GM12878 (cell line): ENCODE measurements around the gene METRNL. TPM values are rescaled to one million over a fixed set of nuclear protein-coding genes. Genes with fewer than 3 reads are reported as not detected.

Experiments
- ATAC-seq: fragments of 200-7000 bp; cut with Tn5 transposase; 3 replicates; pipeline ENCODE4 v1.9.1; 2020; ENCODE audit warnings: mild to moderate bottlenecking, moderate library complexity
- BruUV-seq: library from RNA; stranded (reverse); fragments of 400-500 nt; replicated peaks from 2 replicates; lab custom pipeline; 2021; lab: Mats Ljungman, UMichigan
- CTCF ChIA-PET: fragments of 300-600 bp; sonication (Branson Sonifier 250); formaldehyde crosslinking; extraction: SDS; loops from one replicate; lab custom pipeline; 2021; ENCODE audit warnings: inconsistent platforms; lab: Yijun Ruan, JAX
- POLR2A ChIA-PET: fragments of 350-600 bp; formaldehyde crosslinking; extraction: SDS; loops from one replicate; lab custom pipeline; 2021; ENCODE audit warnings: inconsistent platforms; lab: Charles Lee
- RAD21 ChIA-PET: fragments of 300-600 bp; sonication (Branson Sonifier 250); formaldehyde crosslinking; loops from one replicate; lab custom pipeline; 2023; ENCODE audit warnings: antibody characterized with exemption; ENCODE audit not compliant: unreplicated experiment; lab: Charles Lee
- SMC1A ChIA-PET: fragments of 300-600 bp; sonication (Branson Sonifier 250); formaldehyde crosslinking; loops from one replicate; lab custom pipeline; 2023; ENCODE audit not compliant: unreplicated experiment, uncharacterized antibody; lab: Charles Lee
- DNase-seq: peaks from one replicate; pipeline ENCODE4 v3.0.0-alpha.2; 2011; ENCODE audit warnings: low read depth, low spot score
- FAIRE-seq: peaks from 3 replicates; lab custom pipeline; 2011; peaks lifted over from hg19 to GRCh38; lab: Jason Lieb, UNC
- H2AFZ ChIP-seq: 2 replicates; pipeline ENCODE4 v1.6.0; 2011; ENCODE audit warnings: low read depth, low read length, control low read depth; ENCODE audit not compliant: control insufficient read depth
- H3K27ac ChIP-seq: 2 replicates; pipeline ENCODE4 v1.5.1; 2011; ENCODE audit warnings: control low read depth; ENCODE audit not compliant: control insufficient read depth, insufficient read depth
- H3K27me3 ChIP-seq, 2 experiments: replicated peaks in 1 of 2; 2 replicates each; pipeline versions ENCODE4 v1.6.0 to v1.6.1; 2011; ENCODE audit warnings: low read length in 1 of 2; ENCODE audit not compliant: control insufficient read depth in 2 of 2, insufficient read depth in 2 of 2
- H3K36me3 ChIP-seq, 2 experiments: 2 replicates each; pipeline ENCODE4 v1.5.1; 2011; ENCODE audit warnings: low read length in 1 of 2; ENCODE audit not compliant: control insufficient read depth in 2 of 2, insufficient read depth in 2 of 2
- H3K4me1 ChIP-seq: 2 replicates; pipeline ENCODE4 v1.6.1; 2011; ENCODE audit warnings: mild to moderate bottlenecking, low read length, moderate library complexity, mixed read lengths; ENCODE audit not compliant: control insufficient read depth, insufficient read depth
- H3K4me2 ChIP-seq: 2 replicates; pipeline ENCODE4 v1.6.0; 2011; ENCODE audit warnings: control low read depth; ENCODE audit not compliant: control insufficient read depth, insufficient read depth
- H3K4me3 ChIP-seq: fragments of 200-600 bp; sonication (generic); 2 replicates; pipeline ENCODE4 v1.5.1; 2016
- H3K79me2 ChIP-seq: 2 replicates; pipeline ENCODE4 v1.6.0; 2011; ENCODE audit warnings: low read length; ENCODE audit not compliant: control insufficient read depth, insufficient read depth
- H3K9ac ChIP-seq: 2 replicates; pipeline ENCODE4 v1.8.0; 2011; ENCODE audit warnings: low read length, control low read depth, mixed read lengths; ENCODE audit not compliant: control insufficient read depth, insufficient read depth
- H3K9me3 ChIP-seq: replicated peaks from 3 replicates; pipeline ENCODE4 v1.5.1; 2011; ENCODE audit warnings: mild to moderate bottlenecking, low read length; ENCODE audit not compliant: control insufficient read depth, insufficient read depth
- H4K20me1 ChIP-seq: 2 replicates; pipeline ENCODE4 v1.6.0; 2011; ENCODE audit not compliant: control insufficient read depth, insufficient read depth
- CBX3 ChIP-seq: fragments of 200-600 bp; sonication (generic); IDR thresholded peaks from 2 replicates; pipeline ENCODE4 v1.6.1; 2016; ENCODE audit warnings: low read depth, borderline replicate concordance
- GATAD2B ChIP-seq: fragments of 450-650 bp; conservative IDR thresholded peaks from 2 replicates; pipeline ENCODE4 v1.6.1; 2017; ENCODE audit warnings: low read depth, mild to moderate bottlenecking, moderate library complexity
- NFYA ChIP-seq: IDR thresholded peaks from 2 replicates; pipeline ENCODE4 v1.6.1; 2011; ENCODE audit warnings: low read depth, mild to moderate bottlenecking, low read length, improper control_type of control experiment, borderline replicate concordance
- RCOR1 ChIP-seq: conservative IDR thresholded peaks from 2 replicates; pipeline ENCODE4 v1.6.1; 2012; ENCODE audit warnings: low read depth, low read length, improper control_type of control experiment
- SPI1 ChIP-seq: IDR thresholded peaks from 2 replicates; pipeline ENCODE4 v1.6.1; 2011; ENCODE audit warnings: low read depth, mild to moderate bottlenecking, low read length, moderate library complexity, borderline replicate concordance; ENCODE audit not compliant: insufficient read depth
- TARDBP ChIP-seq: IDR thresholded peaks from 2 replicates; pipeline ENCODE4 v1.6.1; 2016; ENCODE audit warnings: borderline replicate concordance
- TCF12 ChIP-seq: IDR thresholded peaks from 2 replicates; pipeline ENCODE4 v1.6.1; 2011; ENCODE audit warnings: low read depth, mild to moderate bottlenecking, low read length
- ZNF217 ChIP-seq: fragments of 450-650 bp; IDR thresholded peaks from 2 replicates; pipeline ENCODE4 v1.6.1; 2017; ENCODE audit warnings: antibody characterized with exemption, mild to moderate bottlenecking
- WGBS: methylation state at CpG from one replicate; pipeline ENCODE4 v1.1.6; 2016; ENCODE audit warnings: low lambda C conversion rate; ENCODE audit not compliant: insufficient replicate concordance, insufficient coverage; ENCODE audit errors: missing lambda C conversion rate; 5-methylcytosine and 5-hydroxymethylcytosine counted together
- in situ Hi-C: fragments of 300-500 bp; cut with MboI; formaldehyde crosslinking; loops from 9 replicates; pipeline ENCODE4 v1.14.3; 2018; ENCODE audit warnings: mixed read lengths
- intact Hi-C: fragments of 100-400 bp; cut with micrococcal nuclease; formaldehyde crosslinking; loops from one replicate; pipeline ENCODE4 v1.14.2; 2022; ENCODE audit not compliant: unreplicated experiment
- polyA plus RNA-seq, 11 experiments: library from polyadenylated mRNA; depleted of rRNA in 4 of 11; unstranded in 6 of 11; stranded (reverse) in 5 of 11; fragments of >200 nt; fragmentation: Nextera tagmentation in 4 of 11; fragmentation: Illumina TruSeq in 1 of 11; extraction: Ambion mirVana in 4 of 11; extraction: Trizol in 1 of 11; gene quantifications; 1 replicate in 1 of 11; 2 replicates in 10 of 11; pipeline versions ENCODE4 v1.2.1 to v1.2.3, GENCODE V29; 2011 to 2016; ENCODE audit warnings: inconsistent platforms in 2 of 11, missing spikeins in 2 of 11, low read depth in 1 of 11
- total RNA-seq, 4 experiments: library from RNA; depleted of rRNA in 3 of 4; stranded (reverse); fragments of >200 nt in 3 of 4; fragmentation: Illumina TruSeq in 1 of 4; extraction: Trizol in 1 of 4; gene quantifications; 2 replicates each; pipeline versions ENCODE4 v1.2.1 to v1.2.3, GENCODE V29; 2013 to 2021
- TF ChIP-seq, protein P1 (sequence below): IDR thresholded peaks from 2 replicates; pipeline ENCODE4 v1.6.1; 2011; ENCODE audit warnings: borderline replicate concordance, low read depth, mild to moderate bottlenecking, moderate library complexity, low read length; ENCODE audit not compliant: insufficient read depth, poor library complexity, severe bottlenecking
- TF ChIP-seq, protein P2 (sequence below): fragments of 450-650 bp; IDR thresholded peaks from 2 replicates; pipeline ENCODE4 v1.6.1; 2016; ENCODE audit warnings: mild to moderate bottlenecking
- TF ChIP-seq, protein P3 (sequence below): fragments of 450-650 bp; IDR thresholded peaks from 2 replicates; pipeline ENCODE4 v1.6.1; 2018; ENCODE audit warnings: borderline replicate concordance, mild to moderate bottlenecking; ENCODE audit not compliant: partially characterized antibody

Gene METRNL
- total and polyA plus RNA-seq, 10 of the 15 experiments (the other 5 are each of a cell fraction or from before 2014, with no cell fraction given): 0.05 to 3.7 (median 0.48) TPM; not detected in 2

DNA sequence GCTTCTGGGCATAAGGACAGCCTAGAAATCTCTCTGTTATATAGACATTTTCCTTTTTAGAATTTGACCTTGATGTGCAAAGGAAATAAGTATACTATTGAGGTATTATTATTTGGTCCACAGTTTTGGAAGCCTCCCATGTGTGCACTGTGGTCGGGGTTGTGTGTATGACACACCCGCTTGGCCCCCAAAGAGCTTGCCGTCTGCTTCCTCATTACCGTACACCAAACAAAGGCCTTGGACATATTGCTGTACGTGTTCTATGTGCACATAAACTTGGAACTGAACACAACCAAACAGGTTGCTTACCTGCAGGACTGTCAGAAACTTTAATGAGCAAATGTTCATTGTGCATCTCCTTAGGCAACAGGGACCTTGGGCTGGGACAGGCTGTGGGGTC lies 38.2 kb downstream of the METRNL start (continued):
- TF ChIP-seq, protein P1, sequence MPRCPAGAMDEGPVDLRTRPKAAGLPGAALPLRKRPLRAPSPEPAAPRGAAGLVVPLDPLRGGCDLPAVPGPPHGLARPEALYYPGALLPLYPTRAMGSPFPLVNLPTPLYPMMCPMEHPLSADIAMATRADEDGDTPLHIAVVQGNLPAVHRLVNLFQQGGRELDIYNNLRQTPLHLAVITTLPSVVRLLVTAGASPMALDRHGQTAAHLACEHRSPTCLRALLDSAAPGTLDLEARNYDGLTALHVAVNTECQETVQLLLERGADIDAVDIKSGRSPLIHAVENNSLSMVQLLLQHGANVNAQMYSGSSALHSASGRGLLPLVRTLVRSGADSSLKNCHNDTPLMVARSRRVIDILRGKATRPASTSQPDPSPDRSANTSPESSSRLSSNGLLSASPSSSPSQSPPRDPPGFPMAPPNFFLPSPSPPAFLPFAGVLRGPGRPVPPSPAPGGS: no peak
- TF ChIP-seq, protein P2, sequence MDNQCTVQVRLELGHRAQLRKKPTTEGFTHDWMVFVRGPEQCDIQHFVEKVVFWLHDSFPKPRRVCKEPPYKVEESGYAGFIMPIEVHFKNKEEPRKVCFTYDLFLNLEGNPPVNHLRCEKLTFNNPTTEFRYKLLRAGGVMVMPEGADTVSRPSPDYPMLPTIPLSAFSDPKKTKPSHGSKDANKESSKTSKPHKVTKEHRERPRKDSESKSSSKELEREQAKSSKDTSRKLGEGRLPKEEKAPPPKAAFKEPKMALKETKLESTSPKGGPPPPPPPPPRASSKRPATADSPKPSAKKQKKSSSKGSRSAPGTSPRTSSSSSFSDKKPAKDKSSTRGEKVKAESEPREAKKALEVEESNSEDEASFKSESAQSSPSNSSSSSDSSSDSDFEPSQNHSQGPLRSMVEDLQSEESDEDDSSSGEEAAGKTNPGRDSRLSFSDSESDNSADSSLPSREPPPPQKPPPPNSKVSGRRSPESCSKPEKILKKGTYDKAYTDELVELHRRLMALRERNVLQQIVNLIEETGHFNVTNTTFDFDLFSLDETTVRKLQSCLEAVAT: no peak

DNA sequence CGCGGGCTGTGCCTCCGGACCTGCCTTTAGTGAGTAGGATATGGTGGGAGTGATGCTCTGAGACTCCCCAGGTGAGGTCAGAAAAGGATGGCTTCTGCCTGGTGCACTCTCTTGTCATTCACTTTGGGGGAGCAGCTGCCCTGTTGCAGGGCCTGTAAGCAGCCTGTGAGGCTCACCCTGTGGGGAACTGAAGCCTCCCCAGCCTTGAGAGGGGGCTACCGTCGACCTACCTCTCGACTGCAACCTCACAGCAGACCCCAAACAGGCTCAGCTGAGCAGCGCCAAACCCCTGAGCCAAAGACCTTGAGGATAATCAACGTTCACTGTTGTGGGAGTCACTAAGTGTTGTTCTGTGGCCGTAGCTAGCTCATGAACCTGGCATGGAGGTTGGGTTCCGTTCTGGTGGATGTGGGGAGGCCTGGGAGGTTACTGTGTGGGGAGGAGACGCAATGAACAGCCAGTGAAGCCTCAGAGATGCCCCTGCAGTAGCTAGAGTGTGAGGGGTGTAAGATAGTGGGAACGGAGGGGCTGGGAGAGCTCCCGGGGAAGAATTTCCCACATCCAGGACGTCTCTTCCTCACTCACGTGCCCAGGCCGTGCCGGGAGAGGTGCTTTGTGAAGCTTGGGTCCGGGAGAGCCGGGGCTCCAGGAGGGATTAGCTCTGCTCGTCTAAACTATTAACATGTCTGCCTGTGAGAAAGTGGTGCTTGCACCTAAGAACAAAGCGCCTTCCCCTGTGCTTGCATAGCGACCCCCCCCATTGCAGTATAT lies 38.8 kb downstream of the METRNL start:
- ChIA-PET RAD21 (no interaction called here), CTCF (no interaction called here), SMC1A (no interaction called here), POLR2A (no interaction called here)
- H3K36me3 ChIP-seq: no peaks in the 10 kb centered on the region
- intact Hi-C loops (no loop called here), in situ Hi-C loops (no loop called here)
- WGBS: 50% methylated on average over 22 of the region's 22 CpGs
- no peak for FAIRE-seq
- H3K27ac ChIP-seq: no peak overlapping the region
- no peaks in the 10 kb centered on the region; the same call in 1 of the 2 replicates for H3K4me1 ChIP-seq
- H3K4me2 ChIP-seq: no peak overlapping the region
- H3K9ac ChIP-seq: no peak overlapping the region
- no peaks in the 10 kb centered on the region for H3K79me2 ChIP-seq
- H2AFZ ChIP-seq: no peak overlapping the region
- no TSS peak for BruUV-seq
- no peak overlapping the region for H3K4me3 ChIP-seq
- DNase-seq: no peak
- TF ChIP-seq, protein P3, sequence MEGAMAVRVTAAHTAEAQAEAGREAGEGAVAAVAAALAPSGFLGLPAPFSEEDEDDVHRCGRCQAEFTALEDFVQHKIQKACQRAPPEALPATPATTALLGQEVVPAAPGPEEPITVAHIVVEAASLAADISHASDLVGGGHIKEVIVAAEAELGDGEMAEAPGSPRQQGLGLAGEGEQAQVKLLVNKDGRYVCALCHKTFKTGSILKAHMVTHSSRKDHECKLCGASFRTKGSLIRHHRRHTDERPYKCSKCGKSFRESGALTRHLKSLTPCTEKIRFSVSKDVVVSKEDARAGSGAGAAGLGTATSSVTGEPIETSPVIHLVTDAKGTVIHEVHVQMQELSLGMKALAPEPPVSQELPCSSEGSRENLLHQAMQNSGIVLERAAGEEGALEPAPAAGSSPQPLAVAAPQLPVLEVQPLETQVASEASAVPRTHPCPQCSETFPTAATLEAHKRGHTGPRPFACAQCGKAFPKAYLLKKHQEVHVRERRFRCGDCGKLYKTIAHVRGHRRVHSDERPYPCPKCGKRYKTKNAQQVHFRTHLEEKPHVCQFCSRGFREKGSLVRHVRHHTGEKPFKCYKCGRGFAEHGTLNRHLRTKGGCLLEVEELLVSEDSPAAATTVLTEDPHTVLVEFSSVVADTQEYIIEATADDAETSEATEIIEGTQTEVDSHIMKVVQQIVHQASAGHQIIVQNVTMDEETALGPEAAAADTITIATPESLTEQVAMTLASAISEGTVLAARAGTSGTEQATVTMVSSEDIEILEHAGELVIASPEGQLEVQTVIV: no peak
- no peak for TF ChIP-seq TARDBP
- TF ChIP-seq NFYA: no peak
- no peak for TF ChIP-seq GATAD2B
- no peak for TF ChIP-seq ZNF217
- no peak for TF ChIP-seq RCOR1
- TF ChIP-seq CBX3: no peak
- no peak for TF ChIP-seq SPI1
- TF ChIP-seq TCF12: no peak
- H4K20me1 ChIP-seq: no peaks in the 10 kb centered on the region
- no peak for ATAC-seq
- no peaks in the 10 kb centered on the region; a peak in 2 of 4 replicates for H3K27me3 ChIP-seq
- H3K9me3 ChIP-seq: no peaks in the 10 kb centered on the region
